ENCODE data around the gene IL1B.
"Not testable (repeated sequence)": the region's sequence is repeated elsewhere in the genome, so short reads cannot be mapped to it uniquely, and the experiment has no call there.

Gene IL1B

GRCh38 chr2:112833976-112834375 lies 2.6 kb downstream of the IL1B start:
- Histone ChIP-seq H3K9me3 (ENCODE audit: control insufficient read depth, insufficient read depth, low read depth, low read length) (no peaks in the 10 kb centered on the region), H3K36me3 (ENCODE audit: control insufficient read depth, insufficient read depth, low read length) (no peaks in the 10 kb centered on the region), H3K27me3 (ENCODE audit: control insufficient read depth, insufficient read depth, low read length) (no peaks in the 10 kb centered on the region), H3K9ac (ENCODE audit: low read length) (no peak overlapping the region), H3K4me1 (ENCODE audit: control insufficient read depth, insufficient read depth, low read length) (peaks cover 12% of the 10 kb centered on the region), H3K4me3 (ENCODE audit: low read depth, low read length) (no peak overlapping the region), H3K27ac (ENCODE audit: low read depth, low read length) (no peak overlapping the region)

- H3K27me3 ChIP-seq (ENCODE audit: control insufficient read depth, insufficient read depth, low read length); H3K36me3 ChIP-seq (ENCODE audit: control insufficient read depth, insufficient read depth, low read length); H3K9me3 ChIP-seq (ENCODE audit: control insufficient read depth, insufficient read depth, low read depth, low read length); H3K4me3 ChIP-seq (ENCODE audit: low read depth, low read length); H3K9ac ChIP-seq (ENCODE audit: low read length); H3K27ac ChIP-seq (ENCODE audit: low read depth, low read length): not testable (repeated sequence)
- H3K4me1 ChIP-seq (ENCODE audit: control insufficient read depth, insufficient read depth, low read length): peaks cover 12% of the 10 kb centered on the region
Measured at GRCh38 chr2:112833639-112833931, 3.0 kb downstream of the IL1B start.

- H3K27ac ChIP-seq (ENCODE audit: low read depth, low read length): no peak overlapping the region
- H3K27me3 ChIP-seq (ENCODE audit: control insufficient read depth, insufficient read depth, low read length): no peaks in the 10 kb centered on the region
- H3K36me3 ChIP-seq (ENCODE audit: control insufficient read depth, insufficient read depth, low read length): no peaks in the 10 kb centered on the region
- no peaks in the 10 kb centered on the region for H3K9me3 ChIP-seq (ENCODE audit: control insufficient read depth, insufficient read depth, low read depth, low read length)
- H3K4me3 ChIP-seq (ENCODE audit: low read depth, low read length): no peak overlapping the region
- no peak overlapping the region for H3K9ac ChIP-seq (ENCODE audit: low read length)
- H3K4me1 ChIP-seq (ENCODE audit: control insufficient read depth, insufficient read depth, low read length): peaks cover 12% of the 10 kb centered on the region
Measured at GRCh38 chr2:112832841-112833638, 3.5 kb downstream of the IL1B start.

GRCh38 chr2:112831946-112832840 lies 4.4 kb downstream of the IL1B start:
- H3K9me3 ChIP-seq (ENCODE audit: control insufficient read depth, insufficient read depth, low read depth, low read length): no peaks in the 10 kb centered on the region
- H3K4me3 ChIP-seq (ENCODE audit: low read depth, low read length): no peak overlapping the region
- no peak overlapping the region for H3K9ac ChIP-seq (ENCODE audit: low read length)
- no peak overlapping the region for H3K27ac ChIP-seq (ENCODE audit: low read depth, low read length)
- peaks cover 12% of the 10 kb centered on the region for H3K4me1 ChIP-seq (ENCODE audit: control insufficient read depth, insufficient read depth, low read length)
- H3K36me3 ChIP-seq (ENCODE audit: control insufficient read depth, insufficient read depth, low read length): no peaks in the 10 kb centered on the region
- no peaks in the 10 kb centered on the region for H3K27me3 ChIP-seq (ENCODE audit: control insufficient read depth, insufficient read depth, low read length)

- Histone ChIP-seq H3K27me3 (ENCODE audit: control insufficient read depth, insufficient read depth, low read length) (no peaks in the 10 kb centered on the region), H3K27ac (ENCODE audit: low read depth, low read length) (no peak overlapping the region)
Measured at GRCh38 chr2:112831513-112831845, 5.1 kb downstream of the IL1B start.

GRCh38 chr2:112830682-112831512 lies 5.7 kb downstream of the IL1B start:
- H3K4me3 ChIP-seq (ENCODE audit: low read depth, low read length): no peak overlapping the region
- H3K9me3 ChIP-seq (ENCODE audit: control insufficient read depth, insufficient read depth, low read depth, low read length): 0 out of 2 replicates have a peak, but pooled peaks cover 3% of the 10 kb centered on the region
- H3K4me1 ChIP-seq (ENCODE audit: control insufficient read depth, insufficient read depth, low read length): peaks cover 1% of the 10 kb centered on the region; the same call in 1 of the 2 replicates
- H3K27me3 ChIP-seq (ENCODE audit: control insufficient read depth, insufficient read depth, low read length): no peaks in the 10 kb centered on the region
- no peak overlapping the region for H3K9ac ChIP-seq (ENCODE audit: low read length)
- H3K27ac ChIP-seq (ENCODE audit: low read depth, low read length): no peak overlapping the region
- H3K36me3 ChIP-seq (ENCODE audit: control insufficient read depth, insufficient read depth, low read length): no peaks in the 10 kb centered on the region

More at GRCh38 chr2:112831513-112831845, 5.1 kb downstream of the IL1B start:
- Histone ChIP-seq H3K4me1 (ENCODE audit: control insufficient read depth, insufficient read depth, low read length) (peaks cover 7% of the 10 kb centered on the region), H3K9me3 (ENCODE audit: control insufficient read depth, insufficient read depth, low read depth, low read length) (no peaks in the 10 kb centered on the region), H3K4me3 (ENCODE audit: low read depth, low read length) (no peak overlapping the region), H3K9ac (ENCODE audit: low read length) (no peak overlapping the region), H3K36me3 (ENCODE audit: control insufficient read depth, insufficient read depth, low read length) (no peaks in the 10 kb centered on the region)

- H3K9ac ChIP-seq (ENCODE audit: low read length): no peak overlapping the region
- no peak overlapping the region for H3K4me3 ChIP-seq (ENCODE audit: low read depth, low read length)
- H3K9me3 ChIP-seq (ENCODE audit: control insufficient read depth, insufficient read depth, low read depth, low read length): 0 out of 2 replicates have a peak, but pooled peaks cover 3% of the 10 kb centered on the region
- H3K36me3 ChIP-seq (ENCODE audit: control insufficient read depth, insufficient read depth, low read length): no peaks in the 10 kb centered on the region
- no peaks in the 10 kb centered on the region for H3K27me3 ChIP-seq (ENCODE audit: control insufficient read depth, insufficient read depth, low read length)
- no peak overlapping the region for H3K27ac ChIP-seq (ENCODE audit: low read depth, low read length)
- no peaks in the 10 kb centered on the region for H3K4me1 ChIP-seq (ENCODE audit: control insufficient read depth, insufficient read depth, low read length)
Measured at GRCh38 chr2:112829961-112830681, 6.5 kb downstream of the IL1B start.

GRCh38 chr2:112829101-112829960 lies 7.2 kb downstream of the IL1B start:
- Histone ChIP-seq H3K4me3 (ENCODE audit: low read depth, low read length) (no peak overlapping the region), H3K27ac (ENCODE audit: low read depth, low read length) (no peak overlapping the region), H3K4me1 (ENCODE audit: control insufficient read depth, insufficient read depth, low read length) (no peaks in the 10 kb centered on the region), H3K36me3 (ENCODE audit: control insufficient read depth, insufficient read depth, low read length) (no peaks in the 10 kb centered on the region), H3K9me3 (ENCODE audit: control insufficient read depth, insufficient read depth, low read depth, low read length) (0 out of 2 replicates have a peak, but pooled peaks cover 3% of the 10 kb centered on the region), H3K27me3 (ENCODE audit: control insufficient read depth, insufficient read depth, low read length) (no peaks in the 10 kb centered on the region), H3K9ac (ENCODE audit: low read length) (no peak overlapping the region)

- Histone ChIP-seq H3K27ac (ENCODE audit: low read depth, low read length) (no peak overlapping the region), H3K9ac (ENCODE audit: low read length) (no peak overlapping the region), H3K36me3 (ENCODE audit: control insufficient read depth, insufficient read depth, low read length) (no peaks in the 10 kb centered on the region), H3K4me1 (ENCODE audit: control insufficient read depth, insufficient read depth, low read length) (no peaks in the 10 kb centered on the region), H3K27me3 (ENCODE audit: control insufficient read depth, insufficient read depth, low read length) (no peaks in the 10 kb centered on the region), H3K9me3 (ENCODE audit: control insufficient read depth, insufficient read depth, low read depth, low read length) (0 out of 2 replicates have a peak, but pooled peaks cover 3% of the 10 kb centered on the region), H3K4me3 (ENCODE audit: low read depth, low read length) (no peak overlapping the region)
Measured at GRCh38 chr2:112828251-112828691, 8.3 kb downstream of the IL1B start.

Data from HUES6 (cell line).